Subcutaneous adipose tissue (tissue), 4 donors: ENCODE results near the gene RTKN. TPM values are rescaled to one million over a fixed set of nuclear protein-coding genes. Genes with fewer than 3 reads are reported as not detected.

Source experiments
- total RNA-seq, 4 donors: library from RNA; depleted of rRNA; stranded (reverse); fragments of >200 nt; gene quantifications; one replicate each; pipeline ENCODE4 v1.1.0, GENCODE V29; 2016
- TF ChIP-seq, protein P1 (sequence below): fragments of 450-650 bp; IDR thresholded peaks from one replicate; pipeline ENCODE4 v1.5.1; 2016; ENCODE audit warnings: low read depth, mild to moderate bottlenecking, control low read depth, antibody characterized with exemption, moderate library complexity

RTKN gene
- total RNA-seq, 4 donors from 2014 or later: 1.8 to 11.2 (median 8.2) TPM

GRCh38 chr2:74407682-74408081 is 34.1 kb downstream of the RTKN start:
- TF ChIP-seq, protein P1, sequence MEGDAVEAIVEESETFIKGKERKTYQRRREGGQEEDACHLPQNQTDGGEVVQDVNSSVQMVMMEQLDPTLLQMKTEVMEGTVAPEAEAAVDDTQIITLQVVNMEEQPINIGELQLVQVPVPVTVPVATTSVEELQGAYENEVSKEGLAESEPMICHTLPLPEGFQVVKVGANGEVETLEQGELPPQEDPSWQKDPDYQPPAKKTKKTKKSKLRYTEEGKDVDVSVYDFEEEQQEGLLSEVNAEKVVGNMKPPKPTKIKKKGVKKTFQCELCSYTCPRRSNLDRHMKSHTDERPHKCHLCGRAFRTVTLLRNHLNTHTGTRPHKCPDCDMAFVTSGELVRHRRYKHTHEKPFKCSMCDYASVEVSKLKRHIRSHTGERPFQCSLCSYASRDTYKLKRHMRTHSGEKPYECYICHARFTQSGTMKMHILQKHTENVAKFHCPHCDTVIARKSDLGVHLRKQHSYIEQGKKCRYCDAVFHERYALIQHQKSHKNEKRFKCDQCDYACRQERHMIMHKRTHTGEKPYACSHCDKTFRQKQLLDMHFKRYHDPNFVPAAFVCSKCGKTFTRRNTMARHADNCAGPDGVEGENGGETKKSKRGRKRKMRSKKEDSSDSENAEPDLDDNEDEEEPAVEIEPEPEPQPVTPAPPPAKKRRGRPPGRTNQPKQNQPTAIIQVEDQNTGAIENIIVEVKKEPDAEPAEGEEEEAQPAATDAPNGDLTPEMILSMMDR: no peak

DNA sequence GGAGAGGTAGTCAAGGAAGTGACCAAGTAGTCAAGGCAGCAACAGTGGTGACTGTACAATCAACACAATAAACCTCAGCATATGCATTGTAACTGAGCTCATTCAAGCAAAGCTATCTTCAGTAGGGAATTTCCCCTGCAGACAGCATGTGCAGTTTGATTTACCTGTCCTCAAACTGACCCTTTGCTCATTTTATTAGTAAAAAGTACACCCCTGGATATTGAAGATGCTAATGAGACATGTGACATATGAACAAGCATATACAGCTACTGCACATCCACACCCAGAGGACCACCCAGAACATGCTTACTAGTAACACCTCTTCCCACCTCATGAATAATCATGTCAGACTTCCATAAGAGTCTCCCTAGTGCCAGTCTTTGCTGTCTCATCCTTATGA is 35.7 kb downstream of the RTKN start:
- TF ChIP-seq, protein P1: no peak

GRCh38 chr2:74401891-74402290 is 39.8 kb downstream of the RTKN start:
- TF ChIP-seq, protein P1: no peak

GRCh38 chr2:74399785-74400184 is 42.0 kb downstream of the RTKN start:
- TF ChIP-seq, protein P1: no peak

DNA sequence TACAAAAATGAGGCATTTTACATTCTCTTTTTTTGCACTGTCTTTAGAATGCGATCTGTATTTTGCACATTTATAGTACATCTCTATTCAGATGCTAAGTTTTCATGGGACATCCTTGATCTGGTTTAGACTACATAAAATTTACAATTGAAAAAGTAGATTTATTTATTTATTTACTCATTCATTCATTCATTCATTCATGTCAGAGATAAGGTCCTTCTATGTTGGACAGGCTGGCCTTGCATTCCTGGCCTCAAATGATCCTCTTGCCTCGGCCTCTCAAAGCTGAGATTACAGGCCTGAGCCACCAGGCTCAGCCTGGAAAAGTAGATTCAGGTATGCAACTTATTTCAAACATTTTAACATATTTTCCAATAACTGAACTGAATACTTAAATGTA is 45.6 kb downstream of the RTKN start:
- TF ChIP-seq, protein P1: no peak

- TF ChIP-seq, protein P1: no peak
Observed at GRCh38 chr2:74393525-74393924, 48.2 kb downstream of the RTKN start.

DNA sequence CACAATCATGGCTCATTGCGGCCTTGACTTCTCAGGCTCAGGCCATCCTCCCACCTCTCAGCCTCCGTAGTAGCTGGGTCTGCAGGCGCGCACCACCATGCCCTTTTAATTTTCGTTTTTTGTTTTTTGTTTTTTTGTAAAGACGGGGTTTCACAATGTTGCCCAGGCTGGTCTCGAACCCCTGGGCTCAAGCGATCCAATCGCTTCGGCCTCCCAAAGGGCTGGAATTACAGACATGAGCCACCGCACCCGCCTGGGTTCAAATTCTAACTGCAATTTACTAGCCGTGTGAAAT is 49.3 kb downstream of the RTKN start:
- TF ChIP-seq, protein P1: no peak
